HG03066 (cell line): ENCODE measurements around the gene CXXC5.

Experiments used
- ATAC-seq: cut with Tn5 transposase; IDR thresholded peaks from one replicate; pipeline ENCODE4 v1.9.1; 2021; ENCODE audit warnings: low read depth; ENCODE audit not compliant: unreplicated experiment

Gene CXXC5

DNA sequence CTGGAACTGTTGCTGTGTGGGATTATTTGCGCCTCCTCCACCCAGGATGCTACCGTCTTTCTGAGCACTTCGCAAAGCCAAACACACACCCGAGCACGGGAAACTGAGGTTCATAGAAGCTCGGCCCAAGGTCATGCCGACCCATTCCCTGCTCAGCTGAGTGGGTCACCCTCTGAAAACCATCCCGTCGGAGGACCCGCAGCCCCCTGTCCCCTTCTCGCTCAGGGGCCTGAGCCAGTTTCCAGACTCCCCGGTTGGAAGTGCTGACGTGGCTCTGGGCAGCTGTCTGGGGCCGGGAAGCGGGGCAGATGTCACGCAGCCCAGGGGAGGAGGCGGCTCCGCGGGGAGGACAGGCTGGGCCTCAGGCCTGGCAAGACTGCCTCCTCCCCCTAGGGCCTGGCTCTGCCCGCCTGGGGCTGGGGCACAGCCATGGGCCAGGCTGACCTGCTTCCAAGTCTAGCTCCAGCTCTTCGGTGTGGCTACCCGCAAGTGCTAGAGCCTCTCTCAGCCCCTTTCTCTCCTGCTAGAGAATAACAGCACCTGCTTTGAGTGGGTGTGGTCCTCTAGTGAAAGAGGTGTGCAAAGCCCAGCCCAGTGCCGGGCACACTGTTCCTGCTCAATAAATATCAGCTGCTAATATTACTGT lies 9.9 kb upstream of the CXXC5 start:
- ATAC-seq: no peak

- ATAC-seq: no peak
These were observed 9.2 kb upstream of the CXXC5 start for GRCh38 chr5:139638736-139639618.

GRCh38 chr5:139639619-139640380 lies 8.3 kb upstream of the CXXC5 start:
- no peak for ATAC-seq

GRCh38 chr5:139640421-139641115 lies 7.6 kb upstream of the CXXC5 start:
- no peak for ATAC-seq

- no peak for ATAC-seq
These were observed 6.8 kb upstream of the CXXC5 start for GRCh38 chr5:139641116-139642080.

- ATAC-seq: no peak
These were observed 5.9 kb upstream of the CXXC5 start for GRCh38 chr5:139642213-139642612.

- no peak for ATAC-seq
These were observed 5.0 kb upstream of the CXXC5 start for GRCh38 chr5:139642891-139643871.

DNA sequence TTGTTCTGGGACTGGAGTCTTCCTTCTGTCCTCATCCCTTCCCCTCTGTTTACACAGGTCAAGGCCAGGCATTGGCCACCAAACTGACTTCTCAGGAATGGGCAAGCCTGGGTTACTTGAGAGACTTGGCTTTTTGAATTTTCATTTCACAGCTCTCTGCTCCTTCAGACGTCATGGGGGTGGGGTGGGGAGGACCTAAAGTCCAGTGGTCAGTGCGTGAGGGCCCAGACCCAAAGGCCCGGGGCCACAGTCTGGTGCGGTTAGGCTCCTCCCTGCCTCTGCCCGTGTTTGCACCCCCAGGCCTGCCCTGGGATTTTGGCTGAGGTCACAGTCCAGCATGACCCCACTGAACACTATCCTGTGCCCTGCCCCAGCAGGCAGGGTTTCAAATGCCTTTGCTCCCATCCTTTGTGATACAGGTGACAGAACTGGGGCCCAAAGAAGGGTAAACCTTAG lies 4.1 kb upstream of the CXXC5 start:
- no peak for ATAC-seq

- ATAC-seq: no peak
These were observed 3.3 kb upstream of the CXXC5 start for GRCh38 chr5:139644646-139645429.

- ATAC-seq: no peak
These were observed 2.7 kb upstream of the CXXC5 start for GRCh38 chr5:139645430-139645871.

GRCh38 chr5:139646111-139646510 lies 2.0 kb upstream of the CXXC5 start:
- ATAC-seq: no peak

DNA sequence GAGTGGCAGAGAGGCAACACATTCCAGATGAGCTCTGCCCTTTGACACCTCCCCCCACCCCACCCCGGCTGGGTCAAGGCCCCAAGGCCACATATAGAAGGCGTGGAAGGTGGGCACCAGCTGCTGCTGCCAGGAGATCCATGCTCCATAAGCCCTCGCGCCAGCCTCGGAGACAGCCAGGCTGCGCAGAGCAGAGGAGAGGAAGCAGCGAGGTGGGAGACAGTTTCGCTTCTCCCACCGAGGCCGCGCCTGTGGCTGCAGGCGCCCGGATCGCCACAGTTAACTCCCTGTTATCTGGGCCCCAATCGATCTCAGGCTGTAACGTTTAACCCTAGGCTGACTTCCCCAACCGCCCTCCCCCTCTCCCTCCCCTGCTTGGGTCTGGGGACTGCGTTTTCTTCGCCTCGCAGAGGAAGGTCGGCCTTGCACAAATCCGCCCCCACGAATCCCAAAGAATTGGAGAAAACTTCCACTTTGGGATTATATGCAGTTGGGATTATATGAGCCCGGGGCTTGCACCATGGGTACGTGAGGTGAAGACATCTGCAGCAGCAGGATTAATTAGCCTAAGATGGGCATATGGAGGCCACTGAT lies 1.1 kb upstream of the CXXC5 start:
- no peak for ATAC-seq

- ATAC-seq: no peak
These were observed 494 bp upstream of the CXXC5 start for GRCh38 chr5:139647506-139648204.

DNA sequence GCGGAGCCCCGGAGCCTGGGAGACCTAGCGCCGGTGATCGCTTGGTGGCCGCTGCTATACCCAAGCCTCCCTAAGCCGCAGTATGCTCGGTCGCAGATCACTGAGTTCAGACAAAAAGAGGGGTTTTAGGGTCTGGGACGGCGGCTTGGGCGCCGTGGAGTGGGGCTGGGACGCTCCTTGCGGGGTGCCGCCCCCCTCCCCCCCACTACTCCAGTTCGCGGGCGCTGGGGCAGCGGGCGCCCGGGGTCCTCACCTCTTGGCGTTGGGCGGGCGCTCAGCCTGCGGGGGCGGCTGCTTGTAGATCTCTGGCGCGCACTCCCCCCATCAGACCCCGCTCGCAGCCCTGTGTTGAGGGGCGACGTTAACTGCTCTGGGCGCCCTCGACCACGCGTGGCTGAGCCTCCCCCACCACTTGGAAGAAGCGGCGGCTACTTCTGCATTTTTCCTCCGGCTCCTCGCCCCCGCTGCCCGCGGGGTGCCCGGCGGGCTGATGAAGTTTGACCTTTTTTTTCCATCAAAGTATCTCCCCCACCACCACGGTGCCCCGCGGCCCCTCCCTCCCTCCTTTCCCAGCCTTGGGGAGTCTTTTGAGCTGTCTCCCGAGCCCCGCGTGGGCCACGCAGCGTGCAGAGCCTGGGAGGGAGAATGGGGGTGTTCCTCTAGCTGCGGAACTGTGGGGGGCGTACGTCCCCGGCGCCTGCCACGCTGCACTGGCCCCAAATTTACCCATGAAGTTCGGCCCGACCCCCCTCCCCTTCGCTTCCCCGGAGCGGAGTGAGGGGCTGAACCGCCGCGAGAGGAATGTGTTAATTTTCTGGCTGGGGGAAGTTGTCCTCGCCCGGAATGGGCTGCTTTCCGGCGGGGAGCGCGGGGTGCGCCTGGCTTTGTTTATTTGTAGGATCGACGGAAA lies 1.2 kb downstream of the CXXC5 start:
- no peak for ATAC-seq

GRCh38 chr5:139650031-139650688 lies 2.0 kb downstream of the CXXC5 start:
- ATAC-seq: no peak
